ENCODE data around the gene AKAP14. TPM values are rescaled to one million over a fixed set of nuclear protein-coding genes. Genes with fewer than 3 reads are reported as not detected.

The AKAP14 gene
- total and polyA plus RNA-seq, 2 of the 4 experiments (the other 2 are of a cell fraction) = not detected

GRCh38 chrX:119880076-119880475 is 15.6 kb upstream of the AKAP14 start:
- POLR2A ChIA-PET (ENCODE audit: unreplicated experiment) = no interaction called here
- no peak overlapping the region for H2BK120ac ChIP-seq (ENCODE audit: low read depth, low read length)
- TF ChIP-seq MAZ (IDR thresholded peaks at IDR 0.05; ENCODE audit: borderline replicate concordance, low read depth, low read length) (no peak), MXI1 (IDR thresholded peaks at IDR 0.05; ENCODE audit: borderline replicate concordance, low read depth, low read length) (no peak), FOS (IDR thresholded peaks at IDR 0.05; ENCODE audit: low read depth, low read length) (no peak), RAD21 (IDR thresholded peaks at IDR 0.05; ENCODE audit: low read length) (no peak), RFX5 (IDR thresholded peaks at IDR 0.05; ENCODE audit: low read depth, low read length) (no peak), CEBPB (IDR thresholded peaks at IDR 0.05; ENCODE audit: low read depth, low read length) (no peak), BHLHE40 (IDR thresholded peaks at IDR 0.05; ENCODE audit: low read depth, low read length) (no peak), NFE2L2 (IDR thresholded peaks at IDR 0.05; ENCODE audit: low read depth, low read length) (no peak), SMC3 (IDR thresholded peaks at IDR 0.05; ENCODE audit: low read depth, low read length) (no peak), CHD1 (IDR thresholded peaks at IDR 0.05; ENCODE audit: low read depth, low read length) (no peak), MAFK (IDR thresholded peaks at IDR 0.05; ENCODE audit: low read depth, low read length) (no peak), POLR2A (IDR thresholded peaks at IDR 0.05; ENCODE audit: low read depth, low read length) (no peak), RCOR1 (IDR thresholded peaks at IDR 0.05; ENCODE audit: insufficient replicate concordance, low read length) (no peak)
- TF ChIP-seq, protein P1, sequence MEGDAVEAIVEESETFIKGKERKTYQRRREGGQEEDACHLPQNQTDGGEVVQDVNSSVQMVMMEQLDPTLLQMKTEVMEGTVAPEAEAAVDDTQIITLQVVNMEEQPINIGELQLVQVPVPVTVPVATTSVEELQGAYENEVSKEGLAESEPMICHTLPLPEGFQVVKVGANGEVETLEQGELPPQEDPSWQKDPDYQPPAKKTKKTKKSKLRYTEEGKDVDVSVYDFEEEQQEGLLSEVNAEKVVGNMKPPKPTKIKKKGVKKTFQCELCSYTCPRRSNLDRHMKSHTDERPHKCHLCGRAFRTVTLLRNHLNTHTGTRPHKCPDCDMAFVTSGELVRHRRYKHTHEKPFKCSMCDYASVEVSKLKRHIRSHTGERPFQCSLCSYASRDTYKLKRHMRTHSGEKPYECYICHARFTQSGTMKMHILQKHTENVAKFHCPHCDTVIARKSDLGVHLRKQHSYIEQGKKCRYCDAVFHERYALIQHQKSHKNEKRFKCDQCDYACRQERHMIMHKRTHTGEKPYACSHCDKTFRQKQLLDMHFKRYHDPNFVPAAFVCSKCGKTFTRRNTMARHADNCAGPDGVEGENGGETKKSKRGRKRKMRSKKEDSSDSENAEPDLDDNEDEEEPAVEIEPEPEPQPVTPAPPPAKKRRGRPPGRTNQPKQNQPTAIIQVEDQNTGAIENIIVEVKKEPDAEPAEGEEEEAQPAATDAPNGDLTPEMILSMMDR (conservative IDR thresholded peaks at IDR 0.05; ENCODE audit: low read depth, low read length) = no peak
- TF ChIP-seq, protein P2, sequence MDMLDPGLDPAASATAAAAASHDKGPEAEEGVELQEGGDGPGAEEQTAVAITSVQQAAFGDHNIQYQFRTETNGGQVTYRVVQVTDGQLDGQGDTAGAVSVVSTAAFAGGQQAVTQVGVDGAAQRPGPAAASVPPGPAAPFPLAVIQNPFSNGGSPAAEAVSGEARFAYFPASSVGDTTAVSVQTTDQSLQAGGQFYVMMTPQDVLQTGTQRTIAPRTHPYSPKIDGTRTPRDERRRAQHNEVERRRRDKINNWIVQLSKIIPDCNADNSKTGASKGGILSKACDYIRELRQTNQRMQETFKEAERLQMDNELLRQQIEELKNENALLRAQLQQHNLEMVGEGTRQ (IDR thresholded peaks at IDR 0.05; ENCODE audit: low read depth, low read length) = no peak
- TF ChIP-seq, protein P3, sequence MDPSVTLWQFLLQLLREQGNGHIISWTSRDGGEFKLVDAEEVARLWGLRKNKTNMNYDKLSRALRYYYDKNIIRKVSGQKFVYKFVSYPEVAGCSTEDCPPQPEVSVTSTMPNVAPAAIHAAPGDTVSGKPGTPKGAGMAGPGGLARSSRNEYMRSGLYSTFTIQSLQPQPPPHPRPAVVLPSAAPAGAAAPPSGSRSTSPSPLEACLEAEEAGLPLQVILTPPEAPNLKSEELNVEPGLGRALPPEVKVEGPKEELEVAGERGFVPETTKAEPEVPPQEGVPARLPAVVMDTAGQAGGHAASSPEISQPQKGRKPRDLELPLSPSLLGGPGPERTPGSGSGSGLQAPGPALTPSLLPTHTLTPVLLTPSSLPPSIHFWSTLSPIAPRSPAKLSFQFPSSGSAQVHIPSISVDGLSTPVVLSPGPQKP (IDR thresholded peaks at IDR 0.05; ENCODE audit: borderline replicate concordance, low read depth, low read length) = no peak
- H3K4me1 ChIP-seq (ENCODE audit: control insufficient read depth, insufficient read depth, low read length) = no peaks in the 10 kb centered on the region
- no peak overlapping the region for H3K23ac ChIP-seq (ENCODE audit: low read depth, low read length)
- H3K4me3 ChIP-seq (ENCODE audit: insufficient read depth, low read depth, low read length) = no peak overlapping the region
- BruUV-seq (replicated peaks) = no TSS peak
- H2BK20ac ChIP-seq (ENCODE audit: low read depth, low read length) = no peak overlapping the region
- dilution Hi-C loops (cut with HindIII; ENCODE audit: low sequenced_read_pairs, unreplicated experiment) (no loop called here), in situ Hi-C loops (cut with MboI; ENCODE audit: low sequenced_read_pairs) (no loop called here), intact Hi-C loops (cut with micrococcal nuclease) (loop anchor here (10.0 kb wide), 1 partner anchor 365 kb away; no protein-coding TSS in a partner anchor)
- H4K91ac ChIP-seq (ENCODE audit: insufficient read depth, low read depth, low read length) = no peak overlapping the region
- H3K36me3 ChIP-seq (ENCODE audit: control insufficient read depth, insufficient read depth, low read length) = no peaks in the 10 kb centered on the region; the same call in 1 of the 2 replicates
- H4K5ac ChIP-seq (ENCODE audit: low read depth, low read length) = no peak overlapping the region
- H2AK5ac ChIP-seq (ENCODE audit: low read depth, low read length) = no peak overlapping the region
- DNase-seq (no peak), ATAC-seq (ENCODE audit: low read depth) (no peak)
- H3K9me1 ChIP-seq (ENCODE audit: insufficient read depth, low read length) = no peaks in the 10 kb centered on the region
- H3K27ac ChIP-seq (ENCODE audit: insufficient read depth, low read length) = no peak overlapping the region
- H3K9ac ChIP-seq (ENCODE audit: low read depth, low read length) = no peak overlapping the region
- no peak overlapping the region for H2AFZ ChIP-seq (replicated peaks; ENCODE audit: low read length, poor library complexity)
- H3K9me3 ChIP-seq (ENCODE audit: control insufficient read depth, insufficient read depth, low read length) = no peaks in the 10 kb centered on the region
- H3K4me2 ChIP-seq (ENCODE audit: low read depth, low read length) = no peak overlapping the region
- no peak overlapping the region for H3K18ac ChIP-seq (ENCODE audit: low read depth, low read length)
- H3K79me1 ChIP-seq (ENCODE audit: low read depth in 1 of 2, low read length in 2 of 2) = no peaks in the 10 kb centered on the region
- H4K20me1 ChIP-seq (ENCODE audit: insufficient read depth, low read length) = no peaks in the 10 kb centered on the region
- no peaks in the 10 kb centered on the region for H3K27me3 ChIP-seq (ENCODE audit: control insufficient read depth, insufficient read depth, low read length)
- H3K4ac ChIP-seq (ENCODE audit: low read depth, low read length) = no peak overlapping the region
- no peak overlapping the region for H3K14ac ChIP-seq (replicated peaks; ENCODE audit: low read depth, low read length)
- no peak overlapping the region for H2BK15ac ChIP-seq (ENCODE audit: low read depth, low read length)
- H3K56ac ChIP-seq (ENCODE audit: extremely low read depth, insufficient read depth, low read length) = no peak overlapping the region
- CTCF ChIA-PET = interaction anchor here (0.6 to 0.8 kb wide), 2 partner anchors 9 to 174 kb away, joined by 4 read pairs; no protein-coding TSS in a partner anchor
- no peak overlapping the region for H4K8ac ChIP-seq (ENCODE audit: low read depth in 2 of 2, low read length in 2 of 2)
- no peak overlapping the region for H2BK5ac ChIP-seq (ENCODE audit: low read depth, low read length, poor library complexity, severe bottlenecking)
- WGBS, 2 experiments (ENCODE audit: extremely low coverage in 2 of 2, insufficient read length in 1 of 2) = no CpG with 5 or more reads among the region's 5 CpGs
- H2AK9ac ChIP-seq (replicated peaks; ENCODE audit: low read depth, low read length, poor library complexity) = no peak overlapping the region
